Measurements from ENCODE around the gene FRMD5.
"Not testable (repeated sequence)": the region's sequence is repeated elsewhere in the genome, so short reads cannot be mapped to it uniquely, and the experiment has no call there.

The FRMD5 gene

GRCh38 chr15:43873651-43874050 lies 321.4 kb downstream of the FRMD5 start:
- in situ Hi-C loops (cut with MboI; ENCODE audit: low sequenced_read_pairs, unreplicated experiment) = no loop called here
- DNase-seq (ENCODE audit: low spot score) = no peak

DNA sequence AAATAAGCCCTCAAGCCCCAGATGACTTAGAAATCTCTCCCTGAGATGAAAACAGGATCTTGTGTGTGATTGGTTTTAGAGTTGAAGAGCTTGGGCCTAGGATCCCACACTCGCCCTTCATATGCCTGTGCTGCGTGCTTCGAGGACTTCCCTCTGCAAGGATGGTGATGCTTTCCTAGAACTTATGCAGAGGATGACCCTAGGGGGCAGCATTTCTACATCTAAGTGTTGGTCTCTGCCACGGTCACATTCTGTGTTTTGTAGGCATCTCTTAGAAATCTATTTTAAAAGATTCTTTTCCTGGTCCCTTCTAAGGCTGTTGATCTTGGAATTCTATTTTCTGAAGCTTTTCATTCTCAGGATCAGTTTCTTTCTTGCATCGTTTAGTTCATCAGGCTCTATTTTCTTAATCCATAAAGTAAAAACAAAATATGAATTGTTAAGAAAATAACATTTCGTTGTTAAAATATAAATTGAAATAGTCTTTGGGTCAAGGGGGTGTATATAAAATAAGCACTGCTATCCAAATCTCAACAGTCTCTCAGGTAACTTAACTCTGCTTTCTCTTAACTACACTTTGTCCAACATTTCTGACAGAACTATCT lies 322.6 kb downstream of the FRMD5 start:
- DNase-seq (ENCODE audit: low spot score) = peak; percentile 41
- in situ Hi-C loops (cut with MboI; ENCODE audit: low sequenced_read_pairs, unreplicated experiment) = no loop called here
- TF ChIP-seq, protein P1, sequence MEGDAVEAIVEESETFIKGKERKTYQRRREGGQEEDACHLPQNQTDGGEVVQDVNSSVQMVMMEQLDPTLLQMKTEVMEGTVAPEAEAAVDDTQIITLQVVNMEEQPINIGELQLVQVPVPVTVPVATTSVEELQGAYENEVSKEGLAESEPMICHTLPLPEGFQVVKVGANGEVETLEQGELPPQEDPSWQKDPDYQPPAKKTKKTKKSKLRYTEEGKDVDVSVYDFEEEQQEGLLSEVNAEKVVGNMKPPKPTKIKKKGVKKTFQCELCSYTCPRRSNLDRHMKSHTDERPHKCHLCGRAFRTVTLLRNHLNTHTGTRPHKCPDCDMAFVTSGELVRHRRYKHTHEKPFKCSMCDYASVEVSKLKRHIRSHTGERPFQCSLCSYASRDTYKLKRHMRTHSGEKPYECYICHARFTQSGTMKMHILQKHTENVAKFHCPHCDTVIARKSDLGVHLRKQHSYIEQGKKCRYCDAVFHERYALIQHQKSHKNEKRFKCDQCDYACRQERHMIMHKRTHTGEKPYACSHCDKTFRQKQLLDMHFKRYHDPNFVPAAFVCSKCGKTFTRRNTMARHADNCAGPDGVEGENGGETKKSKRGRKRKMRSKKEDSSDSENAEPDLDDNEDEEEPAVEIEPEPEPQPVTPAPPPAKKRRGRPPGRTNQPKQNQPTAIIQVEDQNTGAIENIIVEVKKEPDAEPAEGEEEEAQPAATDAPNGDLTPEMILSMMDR (IDR thresholded peaks at IDR 0.05; ENCODE audit: borderline replicate concordance, control extremely low read depth, extremely low read depth, insufficient read depth, missing control alignments) = peak; percentile 50

More at GRCh38 chr15:43873651-43874050, 321.4 kb downstream of the FRMD5 start:
- TF ChIP-seq, protein P1 (IDR thresholded peaks at IDR 0.05; ENCODE audit: borderline replicate concordance, control extremely low read depth, extremely low read depth, insufficient read depth, missing control alignments) = no peak

GRCh38 chr15:43871835-43872234 lies 323.2 kb downstream of the FRMD5 start:
- no peak for DNase-seq (ENCODE audit: low spot score)
- in situ Hi-C loops (cut with MboI; ENCODE audit: low sequenced_read_pairs, unreplicated experiment) = no loop called here
- TF ChIP-seq, protein P1 (IDR thresholded peaks at IDR 0.05; ENCODE audit: borderline replicate concordance, control extremely low read depth, extremely low read depth, insufficient read depth, missing control alignments) = no peak

GRCh38 chr15:43868406-43868805 lies 326.7 kb downstream of the FRMD5 start:
- in situ Hi-C loops (cut with MboI; ENCODE audit: low sequenced_read_pairs, unreplicated experiment) = no loop called here
- no peak for DNase-seq (ENCODE audit: low spot score)
- TF ChIP-seq, protein P1 (IDR thresholded peaks at IDR 0.05; ENCODE audit: borderline replicate concordance, control extremely low read depth, extremely low read depth, insufficient read depth, missing control alignments) = no peak

- TF ChIP-seq, protein P1 (IDR thresholded peaks at IDR 0.05; ENCODE audit: borderline replicate concordance, control extremely low read depth, extremely low read depth, insufficient read depth, missing control alignments) = no peak
- in situ Hi-C loops (cut with MboI; ENCODE audit: low sequenced_read_pairs, unreplicated experiment) = no loop called here
- DNase-seq (ENCODE audit: low spot score) = no peak
Measured at GRCh38 chr15:43867096-43867495, 328.0 kb downstream of the FRMD5 start.

DNA sequence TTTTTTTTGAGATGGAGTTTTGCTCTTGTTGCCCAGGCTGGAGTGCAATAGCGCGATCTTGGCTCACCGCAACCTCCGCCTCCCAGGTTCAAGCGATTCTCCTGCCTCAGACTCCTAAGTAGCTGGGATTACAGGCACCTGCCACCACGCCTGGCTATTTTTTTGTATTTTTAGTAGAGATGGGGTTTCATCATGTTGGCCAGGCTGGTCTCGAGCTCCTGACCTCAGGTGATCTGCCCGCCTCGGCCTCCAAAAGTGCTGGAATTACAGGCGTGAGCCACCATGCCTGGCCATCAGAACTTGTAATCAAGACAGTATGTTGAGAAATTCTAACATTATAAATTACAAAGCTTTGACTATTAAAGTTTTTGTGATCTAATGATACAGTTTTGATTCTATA lies 328.4 kb downstream of the FRMD5 start:
- in situ Hi-C loops (cut with MboI; ENCODE audit: low sequenced_read_pairs, unreplicated experiment); DNase-seq (ENCODE audit: low spot score): not testable (repeated sequence)

GRCh38 chr15:43859546-43859945 lies 335.5 kb downstream of the FRMD5 start:
- in situ Hi-C loops (cut with MboI; ENCODE audit: low sequenced_read_pairs, unreplicated experiment) = no loop called here
- TF ChIP-seq, protein P1 (IDR thresholded peaks at IDR 0.05; ENCODE audit: borderline replicate concordance, control extremely low read depth, extremely low read depth, insufficient read depth, missing control alignments) = no peak
- DNase-seq (ENCODE audit: low spot score) = no peak

All from GM13976 (cell line).